Prostate gland (tissue), 2 donors: ENCODE results near the gene RNU5D-1. TPM values are rescaled to one million over a fixed set of nuclear protein-coding genes. Genes with fewer than 3 reads are reported as not detected.
"Not testable (repeated sequence)": the region's sequence is repeated elsewhere in the genome, so short reads cannot be mapped to it uniquely, and the experiment has no call there.

Source experiments
- DNase-seq: peaks from one replicate; pipeline ENCODE4 v3.0.0-alpha.2; 2019; ENCODE audit warnings: low spot score
- H3K27ac ChIP-seq, 2 donors: fragments of 200-600 bp; sonication (generic); 2 replicates each; pipeline ENCODE4 v1.5.1; 2017 to 2019
- H3K27me3 ChIP-seq: fragments of 200-600 bp; sonication (generic); replicated peaks from 2 replicates; pipeline ENCODE4 v1.5.1; 2019; ENCODE audit not compliant: insufficient read depth
- H3K36me3 ChIP-seq, 2 donors: fragments of 200-600 bp; sonication (generic); 1 replicate in 1 of 2; 2 replicates in 1 of 2; pipeline versions ENCODE4 v1.5.1 to v1.8.1; 2017 to 2019
- H3K4me1 ChIP-seq: fragments of 200-600 bp; sonication (generic); replicated peaks from 2 replicates; pipeline ENCODE4 v1.5.1; 2019
- H3K4me3 ChIP-seq, 2 donors: fragments of 200-600 bp; sonication (generic); 2 replicates each; pipeline ENCODE4 v1.5.1; 2017 to 2019
- H3K9me3 ChIP-seq: fragments of 200-600 bp; sonication (generic); 2 replicates; pipeline ENCODE4 v1.5.1; 2017
- CTCF ChIP-seq, 4 experiments: fragments of 200-600 bp in 2 of 4; fragments of 450-650 bp in 2 of 4; sonication (generic) in 2 of 4; IDR thresholded peaks; 1 replicate in 3 of 4; 2 replicates in 1 of 4; pipeline ENCODE4 v1.5.1; 2016 to 2019; ENCODE audit warnings: antibody characterized with exemption in 4 of 4, mild to moderate bottlenecking in 2 of 4, moderate library complexity in 2 of 4
- POLR2A ChIP-seq: fragments of 450-650 bp; IDR thresholded peaks from one replicate; pipeline ENCODE4 v1.6.1; 2016; ENCODE audit warnings: antibody characterized with exemption, mild to moderate bottlenecking
- POLR2AphosphoS5 ChIP-seq: sonication (generic); formaldehyde crosslinking; IDR thresholded peaks from one replicate; pipeline ENCODE4 v1.6.1; 2017; ENCODE audit warnings: antibody characterized with exemption
- WGBS: methylation state at CpG from one replicate; pipeline ENCODE4 v1.1.5; 2018; 5-methylcytosine and 5-hydroxymethylcytosine counted together
- intact Hi-C: fragments of 100-400 bp; cut with DNase I; formaldehyde crosslinking; loops from one replicate; pipeline ENCODE4 v1.14.2; 2022
- total RNA-seq, 2 donors: library from RNA; depleted of rRNA; stranded (reverse); fragments of >200 nt; gene quantifications; one replicate each; pipeline ENCODE4 v1.1.0, GENCODE V29; 2016

The RNU5D-1 gene
- total RNA-seq, 2 donors from 2014 or later: not detected

- H3K36me3 ChIP-seq: no peaks in the 10 kb centered on the region
- 44% methylated on average over 1 of the region's 1 CpG for WGBS
Measured at GRCh38 chr1:44700573-44700972, 30.4 kb downstream of the RNU5D-1 start.

GRCh38 chr1:44699375-44699774 lies 31.6 kb downstream of the RNU5D-1 start:
- 89% methylated on average over 9 of the region's 9 CpGs for WGBS
- H3K4me1 ChIP-seq, H3K27me3 ChIP-seq, H3K36me3 ChIP-seq, H3K4me3 ChIP-seq, H3K9me3 ChIP-seq, DNase-seq, H3K27ac ChIP-seq, intact Hi-C loops: not testable (repeated sequence)

More at GRCh38 chr1:44700573-44700972, 30.4 kb downstream of the RNU5D-1 start:
- Histone ChIP-seq H3K9me3 (no peaks in the 10 kb centered on the region), H3K4me3 (no peak overlapping the region), H3K4me1 (no peaks in the 10 kb centered on the region), H3K27me3 (no peaks in the 10 kb centered on the region), H3K27ac (no peak overlapping the region)
- DNase-seq: no peak
- intact Hi-C loops: no loop called here
- peak; percentile 30 for TF ChIP-seq POLR2AphosphoS5
- TF ChIP-seq CTCF (IDR thresholded peaks at IDR 0.05): no peak
- TF ChIP-seq POLR2A: no peak

- 98% methylated on average over 3 of the region's 3 CpGs for WGBS
- no peak overlapping the region for H3K27ac ChIP-seq
- H3K27me3 ChIP-seq: no peaks in the 10 kb centered on the region
- TF ChIP-seq POLR2A (no peak), CTCF (IDR thresholded peaks at IDR 0.05) (no peak), POLR2AphosphoS5 (no peak)
- no peaks in the 10 kb centered on the region for H3K9me3 ChIP-seq
- intact Hi-C loops: no loop called here
- DNase-seq: no peak
- H3K36me3 ChIP-seq: no peaks in the 10 kb centered on the region
- H3K4me1 ChIP-seq: no peaks in the 10 kb centered on the region
- H3K4me3 ChIP-seq: no peak overlapping the region
Measured at GRCh38 chr1:44698138-44698537, 32.8 kb downstream of the RNU5D-1 start.

- no peak for TF ChIP-seq POLR2A
- TF ChIP-seq POLR2AphosphoS5: no peak
- TF ChIP-seq CTCF (IDR thresholded peaks at IDR 0.05): no peak
- intact Hi-C loops: no loop called here
- Histone ChIP-seq H3K36me3 (no peaks in the 10 kb centered on the region), H3K4me1 (no peaks in the 10 kb centered on the region), H3K27me3 (no peaks in the 10 kb centered on the region), H3K9me3 (no peaks in the 10 kb centered on the region), H3K27ac (no peak overlapping the region), H3K4me3 (no peak overlapping the region)
- 86% methylated on average over 7 of the region's 7 CpGs for WGBS
- no peak for DNase-seq
Measured at GRCh38 chr1:44696789-44697345, 34.1 kb downstream of the RNU5D-1 start.

- no peak overlapping the region for H3K27ac ChIP-seq
- no peaks in the 10 kb centered on the region for H3K4me1 ChIP-seq
- H3K36me3 ChIP-seq: no peaks in the 10 kb centered on the region
- no peak overlapping the region for H3K4me3 ChIP-seq
- intact Hi-C loops: no loop called here
- 84% methylated on average over 3 of the region's 3 CpGs for WGBS
- no peak for TF ChIP-seq POLR2AphosphoS5
- TF ChIP-seq POLR2A: no peak
- TF ChIP-seq CTCF (IDR thresholded peaks at IDR 0.05): no peak
- no peak for DNase-seq
- no peaks in the 10 kb centered on the region for H3K27me3 ChIP-seq
- H3K9me3 ChIP-seq: no peaks in the 10 kb centered on the region
Measured at GRCh38 chr1:44696101-44696500, 34.9 kb downstream of the RNU5D-1 start.
